HG02885 (cell line): ENCODE results near the gene TMEM161B.
"Not testable (repeated sequence)": the region's sequence is repeated elsewhere in the genome, so short reads cannot be mapped to it uniquely, and the experiment has no call there.

Experiments
- ATAC-seq: cut with Tn5 transposase; IDR thresholded peaks from one replicate; pipeline ENCODE4 v1.9.1; 2021; ENCODE audit warnings: mild to moderate bottlenecking; ENCODE audit not compliant: unreplicated experiment, poor library complexity

TMEM161B gene

DNA sequence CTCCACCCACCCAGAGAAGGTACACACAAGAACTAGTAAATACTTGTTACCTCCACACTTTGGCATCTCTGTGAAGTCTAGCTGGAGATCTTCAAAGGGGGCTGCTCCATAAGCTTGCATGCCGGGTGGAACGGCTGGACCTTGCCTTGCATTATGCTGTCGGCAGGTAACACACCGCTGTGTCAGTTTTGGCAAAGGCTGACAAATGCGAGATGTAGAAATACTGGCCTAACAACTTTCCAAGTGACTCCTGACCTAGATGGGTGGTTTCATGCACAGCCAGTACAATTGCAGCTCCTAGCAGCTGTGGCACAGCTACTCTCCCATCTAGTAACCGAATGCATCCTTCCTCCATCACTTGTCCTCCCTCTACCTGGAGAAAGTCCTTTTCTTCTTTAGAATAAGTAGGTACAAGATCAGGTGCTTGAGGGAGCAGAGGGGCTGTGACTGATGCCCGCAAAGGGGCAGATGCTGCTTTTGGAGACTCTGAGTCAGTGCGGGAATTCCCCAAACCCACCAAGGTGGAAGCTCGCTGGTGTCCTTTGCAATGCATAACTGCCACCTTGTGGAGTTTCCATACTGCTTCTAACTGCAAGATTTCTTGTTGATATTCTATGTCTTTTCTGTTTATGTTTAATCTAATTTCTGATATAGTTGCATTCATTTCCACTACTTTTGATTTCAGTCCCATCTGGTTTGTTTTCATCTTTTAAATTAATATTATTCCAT is 78.4 kb downstream of the TMEM161B start:
- ATAC-seq: no peak

DNA sequence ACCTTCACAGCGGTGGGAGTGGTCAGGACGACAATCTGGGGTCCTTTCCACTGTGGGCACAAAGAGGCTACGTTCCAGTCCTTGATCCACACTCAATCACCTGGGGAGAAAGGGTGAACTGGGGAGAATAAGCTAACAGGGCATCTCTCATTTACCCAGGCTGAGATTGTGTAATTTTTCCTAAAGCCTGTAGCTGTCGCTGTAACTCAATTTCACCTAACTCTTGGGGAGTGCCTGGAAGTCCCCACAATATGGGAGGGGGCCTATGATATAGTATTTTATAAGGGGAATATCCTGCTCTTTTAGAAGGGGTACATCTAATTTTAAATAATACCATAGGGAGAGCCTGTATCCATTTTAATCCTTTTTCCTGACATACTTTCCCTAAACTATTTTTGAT is 79.2 kb downstream of the TMEM161B start:
- not testable (repeated sequence) for ATAC-seq

DNA sequence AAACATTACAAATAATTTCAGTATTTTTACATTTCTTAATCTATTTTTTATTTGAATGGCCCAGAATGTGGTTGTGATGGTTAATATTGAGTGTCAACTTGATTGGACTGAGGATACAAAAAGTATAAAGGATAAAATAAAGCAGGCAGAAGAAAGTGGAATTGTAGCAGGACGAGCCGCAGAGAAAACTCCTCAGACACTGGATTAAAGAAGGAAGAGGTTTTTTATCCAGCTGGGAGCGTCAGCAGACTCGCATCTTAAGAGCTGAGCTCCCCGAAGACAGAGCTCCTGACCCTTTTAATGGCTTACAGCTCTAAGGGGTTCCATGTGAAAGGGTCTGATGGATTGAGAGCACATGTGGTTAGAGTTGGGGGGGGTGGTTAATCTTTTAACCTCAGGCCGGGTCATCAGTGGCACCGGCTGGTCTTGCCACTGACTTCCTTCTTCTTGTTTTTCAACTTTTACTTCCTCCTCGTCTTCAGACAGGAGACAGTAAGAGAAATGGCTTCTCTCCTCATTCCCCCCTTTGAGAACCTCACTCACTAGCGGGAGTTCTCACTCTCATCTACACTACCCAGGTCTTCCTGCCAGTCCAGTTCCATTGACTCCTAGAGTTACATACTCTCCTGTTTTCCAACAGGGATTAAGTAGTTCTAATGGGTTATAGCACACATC is 80.0 kb downstream of the TMEM161B start:
- ATAC-seq: no peak

DNA sequence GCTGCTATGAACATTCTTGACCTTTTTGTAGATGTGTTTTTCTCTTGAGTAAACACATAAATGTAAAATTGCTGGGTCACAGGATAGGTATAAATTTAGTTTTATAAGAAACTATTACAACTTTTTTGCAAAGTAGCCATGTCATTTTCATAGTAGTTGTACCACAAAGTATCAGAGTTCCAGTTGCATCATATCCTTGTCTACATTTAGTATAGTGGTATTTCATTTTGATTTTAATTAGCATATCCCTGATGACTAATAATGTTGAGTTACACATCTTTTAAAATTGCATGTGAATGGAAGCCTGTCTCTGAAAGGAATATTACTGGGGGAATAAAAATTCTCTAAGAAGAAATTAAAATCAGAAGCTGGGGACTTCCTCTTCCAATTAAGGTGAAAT is 85.4 kb downstream of the TMEM161B start:
- ATAC-seq: peak; percentile 53

DNA sequence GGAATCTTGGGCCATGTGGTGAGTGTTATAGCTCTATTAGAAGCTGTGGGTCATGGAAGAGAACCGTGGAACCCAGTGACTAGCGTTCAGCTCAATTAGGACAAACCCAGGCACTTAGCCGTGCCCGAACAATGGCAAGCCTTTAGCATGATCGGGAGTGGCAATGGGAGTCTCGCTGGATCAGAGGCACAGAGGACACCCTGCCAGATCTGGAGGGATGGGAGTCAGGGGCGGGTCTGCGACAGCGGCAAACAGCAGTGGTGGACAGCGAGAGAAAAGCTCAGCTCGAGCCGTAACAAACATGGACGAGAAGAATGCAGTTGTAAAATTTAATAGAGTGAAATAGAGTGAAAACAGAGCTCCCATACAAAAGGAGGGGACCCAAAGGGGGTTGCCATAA is 91.2 kb downstream of the TMEM161B start:
- not testable (repeated sequence) for ATAC-seq

DNA sequence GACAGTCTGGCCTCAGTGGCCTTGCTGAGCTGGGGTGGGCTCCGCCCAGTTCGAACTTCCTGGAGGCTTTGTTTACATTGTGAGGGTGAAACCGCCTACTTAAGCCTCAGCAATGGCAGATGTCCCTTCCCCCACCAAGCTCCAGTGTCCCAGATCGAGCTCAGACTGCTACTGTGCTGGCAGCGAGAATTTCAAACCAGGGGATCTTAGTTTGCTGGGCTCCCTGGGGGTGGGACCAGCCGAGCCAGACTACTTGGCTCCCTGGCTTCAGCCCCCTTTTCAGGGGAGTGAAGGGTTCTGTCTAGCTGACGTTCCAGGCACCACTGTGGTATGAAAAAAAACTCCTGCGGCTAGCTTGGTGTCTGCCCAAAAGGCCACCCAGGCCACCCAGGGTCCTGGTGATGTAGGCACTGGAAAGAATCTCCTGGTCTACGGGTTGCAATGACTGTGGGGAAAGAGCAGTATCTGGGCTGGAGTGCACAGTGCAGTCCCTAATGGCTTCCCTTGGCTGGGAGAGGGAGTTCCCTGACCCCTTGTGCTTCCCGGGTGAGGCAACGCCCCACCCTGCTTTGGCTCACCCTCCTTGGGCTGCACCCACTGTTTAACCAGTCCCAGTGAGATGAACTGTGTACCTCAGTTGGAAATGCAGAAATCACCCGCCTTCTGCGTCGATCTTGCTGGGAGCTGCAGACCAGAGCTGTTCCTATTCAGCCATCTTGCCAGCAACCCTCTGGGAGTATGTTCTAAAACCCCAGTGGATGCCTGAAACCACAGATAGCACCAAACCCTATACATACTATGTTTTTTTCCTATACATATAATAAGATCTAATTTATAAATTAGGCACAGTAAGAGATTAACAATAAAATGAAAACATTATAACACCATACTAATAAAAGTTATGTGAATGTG is 95.5 kb downstream of the TMEM161B start:
- no peak for ATAC-seq

DNA sequence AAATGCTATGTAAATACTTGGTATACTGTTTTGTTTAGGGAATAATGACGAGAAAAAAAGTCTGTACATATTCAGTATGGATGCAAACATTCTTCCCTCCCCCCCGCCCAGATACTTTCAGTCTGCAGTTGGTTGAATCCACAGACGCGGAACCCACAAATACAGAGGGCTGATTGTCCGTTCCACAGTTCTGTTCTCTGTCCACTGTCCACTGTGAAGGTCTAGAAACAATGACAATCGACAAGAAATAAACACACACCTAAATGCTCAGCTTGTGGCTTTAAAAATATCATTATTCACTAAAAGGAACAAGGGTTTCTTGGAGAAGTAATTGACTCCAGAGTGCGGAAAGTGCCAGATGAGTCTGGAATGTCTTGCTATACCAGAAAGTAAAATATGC is 109.1 kb downstream of the TMEM161B start:
- no peak for ATAC-seq

DNA sequence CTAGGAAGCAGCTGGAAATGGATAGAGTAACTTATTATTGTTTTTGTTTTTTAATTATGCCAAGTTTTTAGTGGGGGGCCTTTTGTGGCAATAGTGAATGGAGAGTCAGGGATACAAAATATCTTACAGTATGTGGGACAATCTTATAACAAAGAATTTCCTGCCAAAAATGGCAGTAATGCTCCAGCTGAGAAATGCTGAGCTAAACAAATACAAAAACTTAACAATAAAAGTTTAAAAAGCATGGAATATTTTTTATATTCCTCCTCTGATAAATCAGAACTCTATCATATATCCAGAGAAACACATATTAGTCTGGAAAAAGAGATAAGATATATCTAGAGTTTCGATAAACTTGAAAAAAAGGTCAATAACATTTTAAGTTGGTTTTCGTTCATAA is 110.6 kb downstream of the TMEM161B start:
- ATAC-seq: no peak

DNA sequence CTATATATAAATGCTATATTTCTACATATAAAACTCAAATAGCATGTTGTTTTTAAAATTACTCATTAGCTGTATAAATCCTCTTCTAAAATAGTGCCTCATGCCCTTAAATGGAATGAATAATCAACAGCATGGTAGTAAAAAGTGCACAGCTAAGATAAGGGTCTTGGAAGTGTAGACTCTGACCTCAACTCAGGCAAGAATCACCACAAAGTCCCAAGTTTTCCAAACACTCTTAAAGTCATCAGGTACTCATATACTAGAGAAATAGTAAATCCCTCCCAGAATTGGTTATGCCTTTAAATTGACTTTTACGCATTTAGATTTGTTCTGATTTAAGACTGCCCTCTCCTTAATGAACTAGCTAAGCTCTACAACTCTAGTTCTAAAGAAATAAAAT is 113.8 kb downstream of the TMEM161B start:
- no peak for ATAC-seq

DNA sequence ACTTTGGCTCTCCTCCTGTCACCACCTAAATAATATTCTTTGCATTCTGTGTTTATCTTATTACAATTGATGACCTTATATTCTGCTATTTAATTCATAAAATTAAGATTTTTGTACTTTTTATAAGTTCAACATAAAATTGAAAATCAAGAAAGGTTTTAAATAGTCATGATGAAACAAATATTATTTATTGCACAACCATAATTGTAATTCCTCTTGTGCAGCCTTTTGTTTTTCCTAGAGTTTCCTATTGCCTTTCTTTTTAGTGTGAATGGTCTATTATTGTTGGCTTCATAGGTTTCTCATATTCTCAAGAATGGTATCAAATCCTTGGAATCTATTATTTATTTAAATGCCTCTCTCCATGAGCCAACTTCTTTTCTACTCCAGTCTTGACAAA is 117.9 kb downstream of the TMEM161B start:
- no peak for ATAC-seq

DNA sequence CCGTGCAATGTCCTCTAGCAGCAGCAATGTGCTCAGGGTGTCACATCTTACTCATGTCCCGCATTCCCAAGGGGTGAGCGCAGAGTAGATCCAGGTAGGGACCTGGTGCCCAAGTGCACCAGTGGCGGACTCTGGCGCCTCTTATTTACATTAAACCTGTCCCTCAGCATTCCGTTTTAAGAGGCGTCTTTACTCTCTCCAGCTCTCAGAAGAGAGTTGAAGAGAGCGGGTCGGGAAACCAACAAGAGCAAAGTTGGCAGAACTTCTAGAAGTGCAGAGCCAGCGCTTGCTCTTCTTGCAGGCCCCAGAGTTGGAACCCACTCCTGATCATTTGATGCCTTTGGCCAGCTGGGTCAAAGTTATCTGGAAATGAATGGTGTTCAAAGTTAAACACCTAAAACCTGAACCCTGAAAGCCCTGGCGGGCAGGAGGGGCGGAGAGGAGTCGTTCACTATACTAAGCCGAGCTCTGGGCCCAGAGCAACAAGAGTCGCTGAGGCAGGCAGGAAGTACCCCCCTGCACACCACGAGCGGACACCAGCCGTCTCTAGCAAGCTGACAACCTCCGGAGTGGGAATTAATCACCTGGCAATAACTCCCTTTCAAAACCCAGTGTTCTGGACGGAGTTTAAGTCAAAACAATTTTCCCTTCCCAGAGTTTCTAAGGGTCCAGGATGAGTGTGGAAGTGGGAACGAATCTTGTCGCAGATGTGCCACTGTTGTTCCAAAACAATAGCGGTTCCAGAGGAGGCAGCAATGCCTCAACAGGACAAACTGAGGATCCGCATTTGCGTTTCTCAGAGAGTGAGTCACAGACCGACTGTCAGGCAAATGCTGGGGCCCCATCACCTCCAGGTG is 122.8 kb downstream of the TMEM161B start:
- ATAC-seq: no peak

DNA sequence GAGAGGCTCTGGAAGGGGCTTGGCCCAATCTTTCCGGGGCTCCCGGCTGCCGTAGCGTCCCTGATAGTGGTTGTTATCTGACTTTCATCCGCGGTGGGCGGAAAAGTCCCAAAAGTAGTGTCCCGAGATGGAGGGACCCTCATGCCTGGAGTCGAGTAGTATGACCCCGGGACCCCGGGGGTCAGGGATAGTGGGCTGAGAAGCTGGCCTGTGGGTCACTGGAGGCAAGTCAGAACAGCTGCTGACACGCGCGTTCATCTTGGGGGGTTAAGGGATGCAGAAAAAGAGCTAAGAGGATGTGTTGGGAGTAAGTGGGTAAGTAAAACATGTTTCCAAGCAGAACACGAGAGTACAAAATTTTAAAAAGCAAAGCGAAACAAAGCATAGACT is 123.4 kb downstream of the TMEM161B start:
- ATAC-seq: no peak
